DOHH2 (cell line): ENCODE results near the gene KCNJ13.

Experiments used
- H3F3A ChIP-seq: fragments of 200-600 bp; sonication (generic), shearing (Covaris generic); 2 replicates; pipeline ENCODE4 v1.6.0; 2016; ENCODE audit warnings: antibody characterized with exemption, mild to moderate bottlenecking; ENCODE audit not compliant: control insufficient read depth, insufficient read depth
- H3K27ac ChIP-seq: fragments of 200-600 bp; sonication (generic); 2 replicates; pipeline ENCODE4 v1.5.1; 2014; ENCODE audit warnings: low read depth, mild to moderate bottlenecking, low read length, moderate library complexity
- H3K27me3 ChIP-seq: fragments of 200-600 bp; sonication (generic); 2 replicates; pipeline ENCODE4 v1.6.1; 2014; ENCODE audit warnings: mild to moderate bottlenecking, low read length, mixed read lengths; ENCODE audit not compliant: control insufficient read depth
- H3K36me3 ChIP-seq: fragments of 200-600 bp; sonication (generic); 2 replicates; pipeline ENCODE4 v1.6.1; 2014; ENCODE audit warnings: mild to moderate bottlenecking, low read length, moderate library complexity, mixed read lengths; ENCODE audit not compliant: control insufficient read depth
- H3K4me1 ChIP-seq: fragments of 200-600 bp; sonication (generic); 2 replicates; pipeline ENCODE4 v1.6.1; 2014; ENCODE audit warnings: mild to moderate bottlenecking, low read length, mixed read lengths; ENCODE audit not compliant: control insufficient read depth
- H3K4me2 ChIP-seq: fragments of 200-600 bp; sonication (generic); 2 replicates; pipeline ENCODE4 v1.6.0; 2014; ENCODE audit warnings: mild to moderate bottlenecking, low read length, moderate library complexity
- H3K4me3 ChIP-seq: fragments of 200-600 bp; sonication (generic); 2 replicates; pipeline ENCODE4 v1.5.1; 2014; ENCODE audit warnings: mild to moderate bottlenecking, low read length, mixed read lengths
- H3K79me2 ChIP-seq: fragments of 200-600 bp; sonication (generic); 2 replicates; pipeline ENCODE4 v1.6.1; 2014; ENCODE audit warnings: mild to moderate bottlenecking, low read length, mixed read lengths; ENCODE audit not compliant: control insufficient read depth
- H3K9me2 ChIP-seq: fragments of 200-600 bp; sonication (generic); replicated peaks from 2 replicates; pipeline ENCODE4 v1.6.1; 2014; ENCODE audit warnings: mild to moderate bottlenecking, low read length, mixed read lengths; ENCODE audit not compliant: control insufficient read depth
- H3K9me3 ChIP-seq: fragments of 200-600 bp; sonication (generic); 2 replicates; pipeline ENCODE4 v1.6.1; 2014; ENCODE audit warnings: antibody characterized with exemption, low read length, mixed read lengths; ENCODE audit not compliant: control insufficient read depth, insufficient read depth
- H4K20me1 ChIP-seq: fragments of 200-600 bp; sonication (generic); 2 replicates; pipeline ENCODE4 v1.6.0; 2014; ENCODE audit warnings: low read depth, mild to moderate bottlenecking, antibody characterized with exemption, low read length, moderate library complexity; ENCODE audit not compliant: control insufficient read depth, insufficient read depth
- EZH2phosphoT487 ChIP-seq: fragments of 200-600 bp; sonication (generic); IDR thresholded peaks from 2 replicates; pipeline ENCODE4 v1.6.1; 2017; ENCODE audit warnings: borderline replicate concordance, mild to moderate bottlenecking, antibody characterized with exemption, low read length, moderate library complexity, mixed read lengths
- TF ChIP-seq, protein P1 (sequence below): fragments of 200-600 bp; sonication (generic); IDR thresholded peaks from one replicate; pipeline ENCODE4 v1.5.1; 2014; ENCODE audit warnings: antibody characterized with exemption, mild to moderate bottlenecking, low read depth, low read length; ENCODE audit not compliant: poor library complexity, severe bottlenecking

Gene KCNJ13

DNA sequence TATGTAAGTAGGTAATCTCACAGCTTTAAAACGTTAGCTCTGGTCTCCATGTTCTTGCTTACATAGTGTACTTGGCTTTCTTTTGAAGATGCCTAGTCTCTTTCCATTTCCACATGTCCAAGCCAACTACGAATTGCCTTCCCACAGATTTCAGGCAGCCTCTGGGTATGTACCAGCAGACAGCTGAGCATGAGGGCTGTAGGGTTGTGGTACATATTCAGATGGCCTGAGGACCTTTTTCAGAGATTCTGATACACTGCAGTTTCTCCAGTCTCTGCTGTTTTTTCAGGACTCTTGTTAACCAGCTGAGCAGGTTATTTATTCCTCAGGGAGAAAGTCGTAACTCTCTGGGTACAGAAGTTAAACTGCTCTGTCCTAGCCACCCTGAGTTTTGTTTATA lies 3.1 kb upstream of the KCNJ13 start:
- H3K4me3 ChIP-seq, result no peak overlapping the region

GRCh38 chr2:232777276-232777675 lies 911 bp upstream of the KCNJ13 start:
- H3K27ac ChIP-seq, result no peak overlapping the region
- no peaks in the 10 kb centered on the region for H3K9me3 ChIP-seq
- TF ChIP-seq, protein P1, sequence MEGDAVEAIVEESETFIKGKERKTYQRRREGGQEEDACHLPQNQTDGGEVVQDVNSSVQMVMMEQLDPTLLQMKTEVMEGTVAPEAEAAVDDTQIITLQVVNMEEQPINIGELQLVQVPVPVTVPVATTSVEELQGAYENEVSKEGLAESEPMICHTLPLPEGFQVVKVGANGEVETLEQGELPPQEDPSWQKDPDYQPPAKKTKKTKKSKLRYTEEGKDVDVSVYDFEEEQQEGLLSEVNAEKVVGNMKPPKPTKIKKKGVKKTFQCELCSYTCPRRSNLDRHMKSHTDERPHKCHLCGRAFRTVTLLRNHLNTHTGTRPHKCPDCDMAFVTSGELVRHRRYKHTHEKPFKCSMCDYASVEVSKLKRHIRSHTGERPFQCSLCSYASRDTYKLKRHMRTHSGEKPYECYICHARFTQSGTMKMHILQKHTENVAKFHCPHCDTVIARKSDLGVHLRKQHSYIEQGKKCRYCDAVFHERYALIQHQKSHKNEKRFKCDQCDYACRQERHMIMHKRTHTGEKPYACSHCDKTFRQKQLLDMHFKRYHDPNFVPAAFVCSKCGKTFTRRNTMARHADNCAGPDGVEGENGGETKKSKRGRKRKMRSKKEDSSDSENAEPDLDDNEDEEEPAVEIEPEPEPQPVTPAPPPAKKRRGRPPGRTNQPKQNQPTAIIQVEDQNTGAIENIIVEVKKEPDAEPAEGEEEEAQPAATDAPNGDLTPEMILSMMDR, result no peak
- peaks cover 6% of the 10 kb centered on the region; the same call in 1 of the 2 replicates for H3F3A ChIP-seq
- H3K4me2 ChIP-seq, result no peak overlapping the region
- no peaks in the 10 kb centered on the region for H3K27me3 ChIP-seq
- H3K36me3 ChIP-seq, result peaks cover 31% of the 10 kb centered on the region
- H4K20me1 ChIP-seq, result no peaks in the 10 kb centered on the region
- peaks cover 3% of the 10 kb centered on the region; the same call in 1 of the 2 replicates for H3K79me2 ChIP-seq
- no peaks in the 10 kb centered on the region for H3K9me2 ChIP-seq
- no peak overlapping the region for H3K4me3 ChIP-seq
- H3K4me1 ChIP-seq, result peaks cover 11% of the 10 kb centered on the region

More for the DNA sequence above, 3.1 kb upstream of the KCNJ13 start:
- H3K36me3 ChIP-seq, result peaks cover 16% of the 10 kb centered on the region
- H3F3A ChIP-seq, result no peaks in the 10 kb centered on the region
- TF ChIP-seq EZH2phosphoT487, result no peak
- TF ChIP-seq, protein P1, result no peak
- no peaks in the 10 kb centered on the region for H3K9me3 ChIP-seq
- H4K20me1 ChIP-seq, result no peaks in the 10 kb centered on the region
- no peaks in the 10 kb centered on the region for H3K4me1 ChIP-seq
- H3K79me2 ChIP-seq, result no peaks in the 10 kb centered on the region
- H3K4me2 ChIP-seq, result no peak overlapping the region
- no peak overlapping the region for H3K27ac ChIP-seq
- H3K27me3 ChIP-seq, result no peaks in the 10 kb centered on the region
- no peaks in the 10 kb centered on the region for H3K9me2 ChIP-seq

DNA sequence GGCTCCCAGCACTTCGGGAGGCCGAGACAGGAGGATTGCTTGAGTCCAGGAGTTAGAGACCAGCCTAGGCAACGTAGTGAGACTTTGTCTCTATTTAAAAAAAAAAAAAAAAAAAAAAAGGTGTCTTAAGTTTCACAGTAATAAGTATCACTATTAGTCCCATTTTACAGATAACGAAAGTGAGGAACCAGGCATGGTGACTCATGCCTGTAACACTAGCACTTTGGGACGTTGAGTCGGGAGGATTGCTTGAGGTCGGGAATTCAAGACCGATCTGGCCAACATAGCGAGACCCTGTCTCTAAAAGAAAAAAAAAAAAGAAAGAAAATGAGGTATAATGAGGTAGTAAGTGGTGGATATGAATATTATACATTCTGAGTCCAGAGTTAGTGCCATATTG lies 2.5 kb downstream of the KCNJ13 start:
- H3K79me2 ChIP-seq, result peaks cover 3% of the 10 kb centered on the region; the same call in 1 of the 2 replicates
- peaks cover 28% of the 10 kb centered on the region for H3K4me1 ChIP-seq
- H4K20me1 ChIP-seq, result no peaks in the 10 kb centered on the region
- peaks cover 32% of the 10 kb centered on the region for H3K36me3 ChIP-seq
- peaks cover 11% of the 10 kb centered on the region; the same call in 1 of the 2 replicates for H3F3A ChIP-seq
- H3K27me3 ChIP-seq, result no peaks in the 10 kb centered on the region
- H3K4me3 ChIP-seq, result no peak overlapping the region
- no peak overlapping the region for H3K27ac ChIP-seq
- no peak for TF ChIP-seq EZH2phosphoT487
- TF ChIP-seq, protein P1, result no peak
- H3K9me3 ChIP-seq, result no peaks in the 10 kb centered on the region
- H3K9me2 ChIP-seq, result no peaks in the 10 kb centered on the region
- H3K4me2 ChIP-seq, result no peak overlapping the region
